Upper lobe of right lung (tissue), 1 donor: Measurements from ENCODE around the gene MRPL20. TPM values are rescaled to one million over a fixed set of nuclear protein-coding genes. Genes with fewer than 3 reads are reported as not detected.
A peak's percentile ranks its signal among the peaks of the same experiment; 100 is the strongest.
"Not testable (repeated sequence)": the region's sequence is repeated elsewhere in the genome, so short reads cannot be mapped to it uniquely, and the experiment has no call there.

Experiments used
- ATAC-seq: fragments of 200-7000 bp; cut with Tn5 transposase; one replicate; pipeline ENCODE4 v1.9.1; 2020; ENCODE audit warnings: mild to moderate bottlenecking, moderate library complexity
- DNase-seq: peaks from one replicate; pipeline ENCODE4 v3.0.0-alpha.2; 2020
- H3K27ac ChIP-seq: fragments of 200-600 bp; one replicate; pipeline ENCODE4 v1.8.0; 2022
- H3K27me3 ChIP-seq: fragments of 200-600 bp; one replicate; pipeline ENCODE4 v1.8.0; 2022; ENCODE audit warnings: mild to moderate bottlenecking
- H3K36me3 ChIP-seq: fragments of 200-600 bp; one replicate; pipeline ENCODE4 v1.8.0; 2022
- H3K4me1 ChIP-seq: fragments of 200-600 bp; one replicate; pipeline ENCODE4 v1.8.0; 2022
- H3K4me3 ChIP-seq: fragments of 200-600 bp; one replicate; pipeline ENCODE4 v1.8.0; 2022; ENCODE audit warnings: mild to moderate bottlenecking
- H3K9me3 ChIP-seq: fragments of 200-600 bp; one replicate; pipeline ENCODE4 v1.8.0; 2022
- CTCF ChIP-seq: fragments of 200-600 bp; IDR thresholded peaks from one replicate; pipeline ENCODE4 v1.8.0; 2022; ENCODE audit warnings: antibody characterized with exemption
- intact Hi-C: fragments of 100-400 bp; cut with DNase I; formaldehyde crosslinking; loops from one replicate; pipeline ENCODE4 v1.11.0; 2022
- total RNA-seq: library from RNA; stranded (reverse); fragmentation: NEBNext Ultra II Directional; extraction: Animal tissue kit (Norgen Biotek cat#: 25700); gene quantifications from one replicate; pipeline ENCODE4 v1.2.1, GENCODE V29; 2021
- donor health status: DM: no; HTN: yes; CAD: no; lungs with severe emphysema.

MRPL20 gene
- total RNA-seq, 1 donor from 2014 or later = 80.7 TPM

- no peak for DNase-seq
- no peaks in the 10 kb centered on the region for H3K9me3 ChIP-seq
- peaks cover 71% of the 10 kb centered on the region for H3K36me3 ChIP-seq
- H3K27ac ChIP-seq = no peak overlapping the region
- no peak for TF ChIP-seq CTCF
- H3K27me3 ChIP-seq = no peaks in the 10 kb centered on the region
- H3K4me3 ChIP-seq = no peak overlapping the region
- no peaks in the 10 kb centered on the region for H3K4me1 ChIP-seq
- no peak for ATAC-seq
- intact Hi-C loops = no loop called here
These were observed 19.7 kb downstream of the MRPL20 start for GRCh38 chr1:1387098-1388077.

GRCh38 chr1:1385931-1386330, 21.2 kb downstream of the MRPL20 start:
- no peak overlapping the region for H3K4me3 ChIP-seq
- no peaks in the 10 kb centered on the region for H3K27me3 ChIP-seq
- no peak overlapping the region for H3K27ac ChIP-seq
- TF ChIP-seq CTCF = no peak
- intact Hi-C loops = no loop called here
- DNase-seq (no peak), ATAC-seq (no peak)
- no peaks in the 10 kb centered on the region for H3K4me1 ChIP-seq
- no peaks in the 10 kb centered on the region for H3K9me3 ChIP-seq
- H3K36me3 ChIP-seq = peaks cover 56% of the 10 kb centered on the region

DNA sequence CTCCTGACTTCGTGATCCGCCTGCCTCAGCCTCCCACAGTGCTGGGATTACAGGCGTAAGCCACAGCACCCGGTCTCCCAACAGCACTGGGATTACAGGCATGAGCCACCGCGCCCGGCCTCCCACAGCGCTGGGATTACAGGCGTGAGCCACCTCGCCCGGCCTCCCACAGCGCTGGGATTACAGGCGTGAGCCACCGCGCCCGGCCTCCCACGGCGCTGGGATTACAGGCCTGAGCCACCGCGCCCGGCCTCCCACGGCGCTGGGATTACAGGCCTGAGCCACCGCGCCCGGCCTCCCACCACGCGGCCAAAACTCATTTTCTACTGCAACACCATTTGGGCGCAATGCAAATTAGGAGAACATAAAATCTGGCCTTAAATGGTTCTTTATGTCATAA, 21.8 kb downstream of the MRPL20 start:
- H3K27me3 ChIP-seq, intact Hi-C loops, H3K4me1 ChIP-seq, H3K9me3 ChIP-seq, H3K4me3 ChIP-seq, ATAC-seq, DNase-seq, H3K27ac ChIP-seq: not testable (repeated sequence)
- peaks cover 50% of the 10 kb centered on the region for H3K36me3 ChIP-seq

- intact Hi-C loops = no loop called here
- H3K27ac ChIP-seq = no peak overlapping the region
- ATAC-seq = peak; percentile 12
- peaks cover 10% of the 10 kb centered on the region for H3K36me3 ChIP-seq
- no peaks in the 10 kb centered on the region for H3K9me3 ChIP-seq
- no peak overlapping the region for H3K4me3 ChIP-seq
- no peak for DNase-seq
- H3K4me1 ChIP-seq = no peaks in the 10 kb centered on the region
- no peaks in the 10 kb centered on the region for H3K27me3 ChIP-seq
- TF ChIP-seq CTCF = no peak
These were observed 25.8 kb downstream of the MRPL20 start for GRCh38 chr1:1381294-1381693.

DNA sequence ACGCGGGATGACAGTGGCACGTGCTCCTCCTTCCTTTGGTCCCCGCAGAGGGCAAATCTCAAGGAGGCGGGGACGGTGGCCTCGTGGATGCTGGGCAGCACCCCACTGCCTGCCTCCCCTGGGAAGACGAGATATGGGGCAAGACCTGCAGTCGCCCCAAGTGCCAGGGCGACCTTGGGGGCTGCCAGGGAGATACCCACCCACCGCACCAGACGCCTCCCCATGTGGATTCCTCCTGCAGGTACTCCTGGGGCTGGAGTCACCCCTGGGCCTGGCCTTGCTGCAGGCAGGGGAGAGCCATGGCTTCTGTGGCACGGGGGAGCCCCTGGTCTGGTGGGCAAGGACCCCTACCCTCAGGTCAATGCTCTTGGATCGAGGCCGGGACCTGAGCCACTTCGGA, 26.2 kb downstream of the MRPL20 start:
- H3K4me1 ChIP-seq = peaks cover 3% of the 10 kb centered on the region
- H3K27ac ChIP-seq = no peak overlapping the region
- H3K36me3 ChIP-seq = peaks cover 5% of the 10 kb centered on the region
- no peak for TF ChIP-seq CTCF
- intact Hi-C loops = no loop called here
- H3K27me3 ChIP-seq = no peaks in the 10 kb centered on the region
- no peak overlapping the region for H3K4me3 ChIP-seq
- DNase-seq (no peak), ATAC-seq (no peak)
- no peaks in the 10 kb centered on the region for H3K9me3 ChIP-seq

DNA sequence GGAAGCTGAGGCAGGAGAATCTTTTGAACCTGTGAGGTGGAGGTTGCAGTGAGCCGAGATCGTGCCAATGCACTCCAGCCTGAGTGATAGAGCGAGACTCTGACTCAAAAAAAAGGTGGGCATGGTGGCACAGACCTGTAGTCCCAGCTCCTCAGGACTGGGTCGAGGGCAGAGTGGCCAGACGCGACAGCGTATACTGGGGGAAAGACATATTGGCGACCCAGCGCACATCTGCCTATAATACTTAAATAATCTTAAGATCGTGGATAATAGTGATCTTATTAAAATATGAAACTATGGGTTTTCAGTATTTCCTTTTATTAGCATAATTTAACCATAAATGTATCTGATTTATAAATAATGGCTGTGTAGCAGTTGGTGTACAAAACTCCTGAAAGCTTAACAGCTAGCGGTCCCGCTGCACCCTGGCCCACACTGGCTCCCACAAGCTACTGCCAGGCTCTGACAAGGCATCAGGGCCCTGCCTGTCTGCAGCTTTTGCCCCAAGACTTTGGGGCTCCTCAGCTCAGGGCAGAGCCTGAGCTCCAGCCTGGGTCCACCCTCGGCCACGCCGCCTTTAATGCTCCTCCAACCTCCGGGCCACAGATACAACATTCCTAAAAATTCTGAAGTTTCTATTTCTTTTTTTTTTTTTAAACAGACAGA, 29.4 kb downstream of the MRPL20 start:
- Histone ChIP-seq H3K9me3 (no peaks in the 10 kb centered on the region), H3K27me3 (no peaks in the 10 kb centered on the region), H3K4me3 (no peak overlapping the region), H3K4me1 (peaks cover 15% of the 10 kb centered on the region), H3K36me3 (peaks cover 6% of the 10 kb centered on the region), H3K27ac (no peak overlapping the region)
- no peak for ATAC-seq
- TF ChIP-seq CTCF = no peak
- intact Hi-C loops = no loop called here
- DNase-seq = no peak
